Stimulated activated CD4-positive, alpha-beta T cell treated with anti-CD3 and anti-CD28 coated beads, Interleukin-2, amount 100 ng/mL, for 48 hours (primary cell): ENCODE data around the gene MOGAT1.
"Not testable (repeated sequence)": the region's sequence is repeated elsewhere in the genome, so short reads cannot be mapped to it uniquely, and the experiment has no call there.

Experiments used
- DNase-seq, 2 donors: peaks; one replicate each; pipeline ENCODE4 v3.0.0-alpha.2; 2020

Gene MOGAT1

GRCh38 chr2:222670191-222671038 lies 1.0 kb upstream of the MOGAT1 start:
- DNase-seq = no peak

GRCh38 chr2:222672068-222672401 lies 577 bp downstream of the MOGAT1 start:
- DNase-seq = no peak

- no peak for DNase-seq
Measured at GRCh38 chr2:222673273-222673672, 1.8 kb downstream of the MOGAT1 start.

- no peak for DNase-seq
Measured at GRCh38 chr2:222673883-222674282, 2.4 kb downstream of the MOGAT1 start.

GRCh38 chr2:222677981-222678380 lies 6.5 kb downstream of the MOGAT1 start:
- DNase-seq = no peak

- DNase-seq = no peak
Measured at GRCh38 chr2:222683805-222684204, 12.3 kb downstream of the MOGAT1 start.

- no peak for DNase-seq
Measured at GRCh38 chr2:222686086-222686750, 14.8 kb downstream of the MOGAT1 start.

GRCh38 chr2:222688917-222689316 lies 17.5 kb downstream of the MOGAT1 start:
- DNase-seq = no peak

- DNase-seq = no peak
Measured at GRCh38 chr2:222689322-222689721, 17.9 kb downstream of the MOGAT1 start.

GRCh38 chr2:222690564-222691200 lies 19.2 kb downstream of the MOGAT1 start:
- DNase-seq = peak; percentile 74

GRCh38 chr2:222693413-222693812 lies 22.0 kb downstream of the MOGAT1 start:
- not testable (repeated sequence) for DNase-seq

GRCh38 chr2:222693837-222694236 lies 22.4 kb downstream of the MOGAT1 start:
- DNase-seq = no peak

GRCh38 chr2:222698276-222698675 lies 26.8 kb downstream of the MOGAT1 start:
- no peak for DNase-seq

GRCh38 chr2:222701233-222701632 lies 29.8 kb downstream of the MOGAT1 start:
- DNase-seq = no peak

- no peak for DNase-seq
Measured at GRCh38 chr2:222701721-222702131, 30.3 kb downstream of the MOGAT1 start.

- DNase-seq = no peak
Measured at GRCh38 chr2:222703091-222703490, 31.6 kb downstream of the MOGAT1 start.

- DNase-seq = no peak
Measured at GRCh38 chr2:222703886-222704285, 32.4 kb downstream of the MOGAT1 start.

GRCh38 chr2:222706616-222707015 lies 35.2 kb downstream of the MOGAT1 start:
- no peak for DNase-seq

- no peak for DNase-seq
Measured at GRCh38 chr2:222707102-222707688, 35.7 kb downstream of the MOGAT1 start.

GRCh38 chr2:222707689-222708273 lies 36.3 kb downstream of the MOGAT1 start:
- DNase-seq = no peak

GRCh38 chr2:222708274-222708710 lies 36.8 kb downstream of the MOGAT1 start:
- DNase-seq = peak; percentile 75 to 77

GRCh38 chr2:222709191-222709891 lies 37.9 kb downstream of the MOGAT1 start:
- no peak for DNase-seq
